SK-N-SH (cell line): ENCODE measurements around the gene GFOD2. TPM values are rescaled to one million over a fixed set of nuclear protein-coding genes. Genes with fewer than 3 reads are reported as not detected.

Experiments
- CTCF ChIA-PET: fragments of 300-600, 350-600 bp; formaldehyde crosslinking; extraction: SDS; loops from one replicate; lab custom pipeline; 2021; lab: Yijun Ruan, JAX
- POLR2A ChIA-PET: fragments of 350-600 bp; sonication (Branson Sonifier 250); formaldehyde crosslinking; extraction: SDS; loops from one replicate; lab custom pipeline; 2020; ENCODE audit warnings: antibody characterized with exemption, inconsistent platforms; lab: Yijun Ruan, JAX
- DNase-seq: peaks from one replicate; pipeline ENCODE4 v3.0.0; 2012
- H2AFZ ChIP-seq: fragments of 200-600 bp; sonication (generic); 2 replicates; pipeline ENCODE4 v1.8.1; 2016; ENCODE audit warnings: antibody characterized with exemption, mild to moderate bottlenecking, low read depth
- H3F3A ChIP-seq: fragments of 200-600 bp; sonication (generic); replicated peaks from 2 replicates; pipeline ENCODE3; 2016; ENCODE audit warnings: antibody characterized with exemption, mild to moderate bottlenecking; ENCODE audit not compliant: insufficient read depth
- H3K27ac ChIP-seq, 2 experiments: fragments of 200-500 bp in 1 of 2; fragments of 200-600 bp in 1 of 2; sonication (Bioruptor generic) in 1 of 2; sonication (generic), shearing (Covaris generic) in 1 of 2; 2 replicates each; pipeline versions ENCODE4 v1.5.1 to v1.6.1; 2014 to 2016; ENCODE audit warnings: low read depth in 2 of 2, inconsistent platforms in 1 of 2, low read length in 1 of 2, mild to moderate bottlenecking in 1 of 2, mixed read lengths in 1 of 2
- H3K27me3 ChIP-seq: fragments of 200-600 bp; sonication (generic), shearing (Covaris generic); 2 replicates; pipeline ENCODE4 v1.6.1; 2016; ENCODE audit warnings: mixed run types; ENCODE audit not compliant: insufficient read depth
- H3K36me3 ChIP-seq, 2 experiments: fragments of 200-500 bp in 1 of 2; fragments of 200-600 bp in 1 of 2; sonication (Bioruptor generic) in 1 of 2; sonication (generic) in 1 of 2; replicated peaks in 1 of 2; 2 replicates each; pipeline versions ENCODE3 to v1.5.1; 2014 to 2016; ENCODE audit warnings: low read length in 1 of 2, mild to moderate bottlenecking in 1 of 2; ENCODE audit not compliant: insufficient read depth in 2 of 2, control insufficient read depth in 1 of 2
- H3K4me1 ChIP-seq, 2 experiments: fragments of 200-500 bp in 1 of 2; fragments of 200-600 bp in 1 of 2; sonication (Bioruptor generic) in 1 of 2; sonication (generic), shearing (Covaris generic) in 1 of 2; 2 replicates each; pipeline versions ENCODE4 v1.5.1 to v1.6.1; 2014 to 2016; ENCODE audit warnings: low read depth in 1 of 2, low read length in 1 of 2, mixed run types in 1 of 2; ENCODE audit not compliant: insufficient read depth in 2 of 2, control insufficient read depth in 1 of 2
- H3K4me2 ChIP-seq: fragments of 200-600 bp; sonication (generic), shearing (Covaris generic); 2 replicates; pipeline ENCODE4 v1.6.1; 2017; ENCODE audit warnings: mixed run types
- H3K4me3 ChIP-seq, 2 experiments: fragments of 200-500 bp in 1 of 2; fragments of 200-600 bp in 1 of 2; sonication (Bioruptor generic) in 1 of 2; sonication (generic), shearing (Covaris generic) in 1 of 2; 2 replicates each; pipeline versions ENCODE4 v1.5.1 to v1.8.1; 2014 to 2016; ENCODE audit warnings: low read depth in 2 of 2, inconsistent platforms in 1 of 2, low read length in 1 of 2, mild to moderate bottlenecking in 1 of 2, mixed read lengths in 1 of 2, moderate library complexity in 1 of 2
- H3K79me2 ChIP-seq: fragments of 200-600 bp; sonication (generic); 2 replicates; pipeline ENCODE4 v1.8.1; 2017; ENCODE audit warnings: mild to moderate bottlenecking; ENCODE audit not compliant: insufficient read depth
- H3K9ac ChIP-seq: fragments of 200-600 bp; sonication (generic); 2 replicates; pipeline ENCODE4 v1.6.1; 2017; ENCODE audit warnings: mixed run types
- H3K9me2 ChIP-seq: fragments of 200-600 bp; sonication (generic); 2 replicates; pipeline ENCODE4 v1.6.1; 2017; ENCODE audit warnings: mixed run types
- H3K9me3 ChIP-seq: fragments of 200-600 bp; sonication (generic); 2 replicates; pipeline ENCODE4 v1.6.1; 2017; ENCODE audit warnings: mixed run types, mild to moderate bottlenecking, moderate library complexity
- H4K20me1 ChIP-seq: fragments of 200-600 bp; sonication (generic); 2 replicates; pipeline ENCODE4 v1.6.1; 2017; ENCODE audit warnings: mild to moderate bottlenecking, mixed run types; ENCODE audit not compliant: insufficient read depth
- CHD2 ChIP-seq: fragments of 150-350 bp; IDR thresholded peaks from 2 replicates; pipeline ENCODE4 v1.6.1; 2018; ENCODE audit warnings: low read length; ENCODE audit not compliant: partially characterized antibody
- ELF1 ChIP-seq: IDR thresholded peaks from 2 replicates; pipeline ENCODE4 v1.4.0; 2012
- EZH2phosphoT487 ChIP-seq: fragments of 200-600 bp; sonication (generic); IDR thresholded peaks from 2 replicates; pipeline ENCODE4 v1.6.1; 2017; ENCODE audit warnings: low read depth, mixed run types, mild to moderate bottlenecking, antibody characterized with exemption, moderate library complexity, borderline replicate concordance
- FOSL2 ChIP-seq: IDR thresholded peaks from 2 replicates; pipeline ENCODE4 v1.4.0; 2012; ENCODE audit warnings: low read depth, mild to moderate bottlenecking, moderate library complexity, borderline replicate concordance
- FOXJ3 ChIP-seq: sonication (generic); formaldehyde crosslinking; IDR thresholded peaks from 2 replicates; pipeline ENCODE4 v1.5.1; 2020; ENCODE audit warnings: mild to moderate bottlenecking, missing genetic modification reagents
- FOXM1 ChIP-seq: IDR thresholded peaks from 2 replicates; pipeline ENCODE4 v1.4.0; 2012; ENCODE audit warnings: low read depth, mild to moderate bottlenecking
- GABPA ChIP-seq: IDR thresholded peaks from 2 replicates; pipeline ENCODE4 v1.4.0; 2012; ENCODE audit warnings: low read depth, mild to moderate bottlenecking
- GATA2 ChIP-seq: sonication (generic); formaldehyde crosslinking; IDR thresholded peaks from 2 replicates; pipeline ENCODE4 v1.5.0; 2020; ENCODE audit warnings: mild to moderate bottlenecking, missing genetic modification reagents
- MEF2A ChIP-seq: IDR thresholded peaks from 2 replicates; pipeline ENCODE4 v1.4.0; 2012; ENCODE audit warnings: low read depth, borderline replicate concordance
- NFIC ChIP-seq: IDR thresholded peaks from 2 replicates; pipeline ENCODE4 v1.4.0; 2012; ENCODE audit warnings: borderline replicate concordance
- NRF1 ChIP-seq: IDR thresholded peaks from 2 replicates; pipeline ENCODE4 v1.6.1; 2012; ENCODE audit warnings: low read depth, mild to moderate bottlenecking, low read length
- RCOR1 ChIP-seq: fragments of 150-350 bp; IDR thresholded peaks from 2 replicates; pipeline ENCODE4 v1.6.1; 2017; ENCODE audit warnings: antibody characterized with exemption, low read length
- RXRA ChIP-seq: IDR thresholded peaks from 2 replicates; pipeline ENCODE4 v1.4.0; 2012; ENCODE audit warnings: low read depth, mild to moderate bottlenecking, borderline replicate concordance
- SIN3A ChIP-seq: IDR thresholded peaks from 2 replicates; pipeline ENCODE4 v1.6.1; 2012; ENCODE audit warnings: low read depth, mild to moderate bottlenecking, low read length, moderate library complexity, borderline replicate concordance
- TAF1 ChIP-seq: IDR thresholded peaks from 2 replicates; pipeline ENCODE4 v1.6.1; 2012; ENCODE audit warnings: low read depth, mild to moderate bottlenecking, low read length, moderate library complexity, borderline replicate concordance
- TCF12 ChIP-seq: IDR thresholded peaks from 2 replicates; pipeline ENCODE4 v1.4.0; 2012
- YY1 ChIP-seq: IDR thresholded peaks from 2 replicates; pipeline ENCODE4 v1.4.0; 2012; ENCODE audit warnings: low read depth, mild to moderate bottlenecking
- WGBS: methylation state at CpG from one replicate; pipeline ENCODE4 v1.1.6; 2017; ENCODE audit warnings: low lambda C conversion rate; 5-methylcytosine and 5-hydroxymethylcytosine counted together
- polyA plus RNA-seq, 3 experiments: library from polyadenylated mRNA; depleted of rRNA; stranded (reverse); fragments of >200 nt; gene quantifications; 2 replicates each; pipeline ENCODE4 v1.2.3, GENCODE V29; 2012
- TF ChIP-seq, protein P1 (sequence below): IDR thresholded peaks from 2 replicates; pipeline ENCODE4 v1.4.0; 2012; ENCODE audit warnings: low read depth, borderline replicate concordance
- TF ChIP-seq, protein P2 (sequence below): fragments of 150-350 bp; IDR thresholded peaks from 2 replicates; pipeline ENCODE4 v1.6.1; 2016; ENCODE audit warnings: mild to moderate bottlenecking, low read depth, low read length
- TF ChIP-seq, protein P3 (sequence below): IDR thresholded peaks from 2 replicates; pipeline ENCODE4 v1.4.0; 2012; ENCODE audit warnings: low read depth, borderline replicate concordance
- TF ChIP-seq, protein P4 (sequence below): fragments of 150-350 bp; IDR thresholded peaks from 2 replicates; pipeline ENCODE4 v1.6.1; 2017; ENCODE audit warnings: antibody characterized with exemption, low read length, low read depth, borderline replicate concordance
- TF ChIP-seq, protein P5 (sequence below): IDR thresholded peaks from 2 replicates; pipeline ENCODE4 v1.6.1; 2012; ENCODE audit warnings: mild to moderate bottlenecking, low read depth, low read length, moderate library complexity

Gene GFOD2, protein sequence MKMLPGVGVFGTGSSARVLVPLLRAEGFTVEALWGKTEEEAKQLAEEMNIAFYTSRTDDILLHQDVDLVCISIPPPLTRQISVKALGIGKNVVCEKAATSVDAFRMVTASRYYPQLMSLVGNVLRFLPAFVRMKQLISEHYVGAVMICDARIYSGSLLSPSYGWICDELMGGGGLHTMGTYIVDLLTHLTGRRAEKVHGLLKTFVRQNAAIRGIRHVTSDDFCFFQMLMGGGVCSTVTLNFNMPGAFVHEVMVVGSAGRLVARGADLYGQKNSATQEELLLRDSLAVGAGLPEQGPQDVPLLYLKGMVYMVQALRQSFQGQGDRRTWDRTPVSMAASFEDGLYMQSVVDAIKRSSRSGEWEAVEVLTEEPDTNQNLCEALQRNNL
- 19.0 and 19.3 TPM in 2 replicates for polyA plus RNA-seq (2012; rRNA removed)
- polyA plus RNA-seq (2012; cell fraction: cytosol; rRNA removed): 12.2 and 16.1 TPM in 2 replicates
- 21.3 and 23.4 TPM in 2 replicates for polyA plus RNA-seq (2012; cell fraction: nucleus; rRNA removed)

DNA sequence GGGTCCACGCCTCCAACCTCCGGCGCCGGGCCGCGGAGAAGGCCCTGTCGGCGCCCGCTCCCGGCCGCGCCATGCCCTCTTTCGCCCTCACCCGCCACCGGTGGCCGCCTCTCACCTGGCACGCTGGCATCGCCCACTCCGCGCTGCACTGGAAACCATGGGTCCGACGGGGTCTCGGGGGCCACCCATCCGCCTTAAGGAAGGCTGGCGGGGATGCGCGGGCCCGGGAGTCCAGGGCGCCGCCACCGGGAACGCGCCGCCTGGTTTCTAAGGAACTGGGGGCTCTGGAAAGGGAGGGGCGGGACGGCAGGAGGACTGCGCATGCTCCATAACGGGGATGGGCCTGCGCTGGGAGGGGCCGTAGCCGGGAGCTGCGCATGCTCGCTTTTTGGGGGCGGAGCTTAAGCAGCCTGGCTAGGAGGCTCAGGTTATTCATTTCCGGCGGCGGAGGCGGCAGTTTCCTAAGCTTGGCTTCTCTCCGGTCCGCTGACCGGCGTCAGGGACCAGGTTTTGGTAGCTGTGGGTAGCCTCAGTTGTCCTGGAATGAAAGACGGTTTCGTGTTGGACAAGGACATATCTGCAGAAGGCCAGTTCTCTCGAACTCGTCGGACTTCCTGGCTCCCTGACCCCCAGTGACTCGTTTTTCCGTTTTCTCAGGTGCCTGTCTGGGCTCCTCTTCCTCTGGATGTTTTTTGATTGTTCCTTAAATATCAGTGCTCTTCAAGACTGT is at the start of gene GFOD2:
Gene GFOD2 (minus strand): TSS at position 269 of the 730 bp plus-strand sequence. CDS start 33,601 bp downstream, outside the sequence.
- H3K4me2 ChIP-seq: peak within 1 kb of the TSS; percentile 92
- peaks cover 5% of the 10 kb centered on the region for H3F3A ChIP-seq
- peak within 1 kb of the TSS; percentile 74 to 90 for H3K4me3 ChIP-seq
- H3K79me2 ChIP-seq: peaks cover 49% of the 10 kb centered on the region
- H3K9ac ChIP-seq: peak within 1 kb of the TSS; percentile 87
- H3K27me3 ChIP-seq: no peaks in the 10 kb centered on the region
- ChIA-PET CTCF (interaction anchor here (0.6 to 2.0 kb wide), 6 partner anchors 10 to 172 kb away, joined by 3 to 12 read pairs (median 5); no protein-coding TSS in a partner anchor), POLR2A (interaction anchor here (0.6 to 1.2 kb wide), 4 partner anchors 14 to 157 kb away, joined by 3 to 5 read pairs (median 3); partner anchors contain the start of genes ACD and CTCF)
- peaks cover 0 to 6% of the 10 kb centered on the region in 2 experiments for H3K36me3 ChIP-seq
- H3K4me1 ChIP-seq: peaks cover 5 to 18% of the 10 kb centered on the region in 2 experiments; a peak in 3 of 4 replicates
- H4K20me1 ChIP-seq: 0 out of 2 replicates have a peak, but pooled peaks cover 4% of the 10 kb centered on the region
- DNase-seq: peak; percentile 100
- H3K27ac ChIP-seq: peak within 1 kb of the TSS; percentile 77 to 85
- WGBS: 0% methylated on average over 26 of the region's 59 CpGs
- H2AFZ ChIP-seq: peak within 1 kb of the TSS; percentile 89
- H3K9me3 ChIP-seq: no peaks in the 10 kb centered on the region
- no peaks in the 10 kb centered on the region for H3K9me2 ChIP-seq
- TF ChIP-seq RXRA (no peak), FOSL2 (no peak), TCF12 (no peak), NRF1 (peak; percentile 95), EZH2phosphoT487 (no peak), ELF1 (0 out of 2 replicates have a peak, but pooled peaks have one; percentile 40), MEF2A (no peak), GABPA (peak; percentile 61), RCOR1 (no peak), FOXJ3 (no peak), SIN3A (peak; percentile 61; the same call in 1 of the 2 replicates), GATA2 (CRISPR knock-in tag) (no peak), TAF1 (peak; percentile 83), CHD2 (no peak), FOXM1 (no peak), YY1 (peak; percentile 19; the same call in 1 of the 2 replicates), NFIC (no peak)
- TF ChIP-seq, protein P1, sequence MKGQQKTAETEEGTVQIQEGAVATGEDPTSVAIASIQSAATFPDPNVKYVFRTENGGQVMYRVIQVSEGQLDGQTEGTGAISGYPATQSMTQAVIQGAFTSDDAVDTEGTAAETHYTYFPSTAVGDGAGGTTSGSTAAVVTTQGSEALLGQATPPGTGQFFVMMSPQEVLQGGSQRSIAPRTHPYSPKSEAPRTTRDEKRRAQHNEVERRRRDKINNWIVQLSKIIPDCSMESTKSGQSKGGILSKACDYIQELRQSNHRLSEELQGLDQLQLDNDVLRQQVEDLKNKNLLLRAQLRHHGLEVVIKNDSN: no peak
- TF ChIP-seq, protein P2, sequence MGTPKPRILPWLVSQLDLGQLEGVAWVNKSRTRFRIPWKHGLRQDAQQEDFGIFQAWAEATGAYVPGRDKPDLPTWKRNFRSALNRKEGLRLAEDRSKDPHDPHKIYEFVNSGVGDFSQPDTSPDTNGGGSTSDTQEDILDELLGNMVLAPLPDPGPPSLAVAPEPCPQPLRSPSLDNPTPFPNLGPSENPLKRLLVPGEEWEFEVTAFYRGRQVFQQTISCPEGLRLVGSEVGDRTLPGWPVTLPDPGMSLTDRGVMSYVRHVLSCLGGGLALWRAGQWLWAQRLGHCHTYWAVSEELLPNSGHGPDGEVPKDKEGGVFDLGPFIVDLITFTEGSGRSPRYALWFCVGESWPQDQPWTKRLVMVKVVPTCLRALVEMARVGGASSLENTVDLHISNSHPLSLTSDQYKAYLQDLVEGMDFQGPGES: no peak
- TF ChIP-seq, protein P3, sequence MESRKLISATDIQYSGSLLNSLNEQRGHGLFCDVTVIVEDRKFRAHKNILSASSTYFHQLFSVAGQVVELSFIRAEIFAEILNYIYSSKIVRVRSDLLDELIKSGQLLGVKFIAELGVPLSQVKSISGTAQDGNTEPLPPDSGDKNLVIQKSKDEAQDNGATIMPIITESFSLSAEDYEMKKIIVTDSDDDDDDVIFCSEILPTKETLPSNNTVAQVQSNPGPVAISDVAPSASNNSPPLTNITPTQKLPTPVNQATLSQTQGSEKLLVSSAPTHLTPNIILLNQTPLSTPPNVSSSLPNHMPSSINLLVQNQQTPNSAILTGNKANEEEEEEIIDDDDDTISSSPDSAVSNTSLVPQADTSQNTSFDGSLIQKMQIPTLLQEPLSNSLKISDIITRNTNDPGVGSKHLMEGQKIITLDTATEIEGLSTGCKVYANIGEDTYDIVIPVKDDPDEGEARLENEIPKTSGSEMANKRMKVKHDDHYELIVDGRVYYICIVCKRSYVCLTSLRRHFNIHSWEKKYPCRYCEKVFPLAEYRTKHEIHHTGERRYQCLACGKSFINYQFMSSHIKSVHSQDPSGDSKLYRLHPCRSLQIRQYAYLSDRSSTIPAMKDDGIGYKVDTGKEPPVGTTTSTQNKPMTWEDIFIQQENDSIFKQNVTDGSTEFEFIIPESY: no peak
- TF ChIP-seq, protein P4, sequence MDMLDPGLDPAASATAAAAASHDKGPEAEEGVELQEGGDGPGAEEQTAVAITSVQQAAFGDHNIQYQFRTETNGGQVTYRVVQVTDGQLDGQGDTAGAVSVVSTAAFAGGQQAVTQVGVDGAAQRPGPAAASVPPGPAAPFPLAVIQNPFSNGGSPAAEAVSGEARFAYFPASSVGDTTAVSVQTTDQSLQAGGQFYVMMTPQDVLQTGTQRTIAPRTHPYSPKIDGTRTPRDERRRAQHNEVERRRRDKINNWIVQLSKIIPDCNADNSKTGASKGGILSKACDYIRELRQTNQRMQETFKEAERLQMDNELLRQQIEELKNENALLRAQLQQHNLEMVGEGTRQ: no peak
- TF ChIP-seq, protein P5, sequence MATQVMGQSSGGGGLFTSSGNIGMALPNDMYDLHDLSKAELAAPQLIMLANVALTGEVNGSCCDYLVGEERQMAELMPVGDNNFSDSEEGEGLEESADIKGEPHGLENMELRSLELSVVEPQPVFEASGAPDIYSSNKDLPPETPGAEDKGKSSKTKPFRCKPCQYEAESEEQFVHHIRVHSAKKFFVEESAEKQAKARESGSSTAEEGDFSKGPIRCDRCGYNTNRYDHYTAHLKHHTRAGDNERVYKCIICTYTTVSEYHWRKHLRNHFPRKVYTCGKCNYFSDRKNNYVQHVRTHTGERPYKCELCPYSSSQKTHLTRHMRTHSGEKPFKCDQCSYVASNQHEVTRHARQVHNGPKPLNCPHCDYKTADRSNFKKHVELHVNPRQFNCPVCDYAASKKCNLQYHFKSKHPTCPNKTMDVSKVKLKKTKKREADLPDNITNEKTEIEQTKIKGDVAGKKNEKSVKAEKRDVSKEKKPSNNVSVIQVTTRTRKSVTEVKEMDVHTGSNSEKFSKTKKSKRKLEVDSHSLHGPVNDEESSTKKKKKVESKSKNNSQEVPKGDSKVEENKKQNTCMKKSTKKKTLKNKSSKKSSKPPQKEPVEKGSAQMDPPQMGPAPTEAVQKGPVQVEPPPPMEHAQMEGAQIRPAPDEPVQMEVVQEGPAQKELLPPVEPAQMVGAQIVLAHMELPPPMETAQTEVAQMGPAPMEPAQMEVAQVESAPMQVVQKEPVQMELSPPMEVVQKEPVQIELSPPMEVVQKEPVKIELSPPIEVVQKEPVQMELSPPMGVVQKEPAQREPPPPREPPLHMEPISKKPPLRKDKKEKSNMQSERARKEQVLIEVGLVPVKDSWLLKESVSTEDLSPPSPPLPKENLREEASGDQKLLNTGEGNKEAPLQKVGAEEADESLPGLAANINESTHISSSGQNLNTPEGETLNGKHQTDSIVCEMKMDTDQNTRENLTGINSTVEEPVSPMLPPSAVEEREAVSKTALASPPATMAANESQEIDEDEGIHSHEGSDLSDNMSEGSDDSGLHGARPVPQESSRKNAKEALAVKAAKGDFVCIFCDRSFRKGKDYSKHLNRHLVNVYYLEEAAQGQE: no peak
